ENCODE measurements around the gene P4HTM.

Gene P4HTM, protein sequence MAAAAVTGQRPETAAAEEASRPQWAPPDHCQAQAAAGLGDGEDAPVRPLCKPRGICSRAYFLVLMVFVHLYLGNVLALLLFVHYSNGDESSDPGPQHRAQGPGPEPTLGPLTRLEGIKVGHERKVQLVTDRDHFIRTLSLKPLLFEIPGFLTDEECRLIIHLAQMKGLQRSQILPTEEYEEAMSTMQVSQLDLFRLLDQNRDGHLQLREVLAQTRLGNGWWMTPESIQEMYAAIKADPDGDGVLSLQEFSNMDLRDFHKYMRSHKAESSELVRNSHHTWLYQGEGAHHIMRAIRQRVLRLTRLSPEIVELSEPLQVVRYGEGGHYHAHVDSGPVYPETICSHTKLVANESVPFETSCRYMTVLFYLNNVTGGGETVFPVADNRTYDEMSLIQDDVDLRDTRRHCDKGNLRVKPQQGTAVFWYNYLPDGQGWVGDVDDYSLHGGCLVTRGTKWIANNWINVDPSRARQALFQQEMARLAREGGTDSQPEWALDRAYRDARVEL
- total RNA-seq = 55.9 to 66.2 (median 56.7) reads per million in 3 donors

- Histone ChIP-seq H3K4me3 (ENCODE audit: insufficient read depth, low read depth, low read length, poor library complexity, severe bottlenecking) (peak within 1 kb of the TSS; percentile 90), H3K27me3 (replicated peaks; ENCODE audit: control insufficient read depth, insufficient read depth, low read length, poor library complexity, severe bottlenecking) (no peaks in the 10 kb centered on the region), H3K27ac (ENCODE audit: insufficient read depth, low read length, poor library complexity, severe bottlenecking) (peak within 1 kb of the TSS; percentile 80), H3K36me3 (ENCODE audit: control insufficient read depth, insufficient read depth, low read length) (peaks cover 2% of the 10 kb centered on the region), H3K4me1 (ENCODE audit: control insufficient read depth, insufficient read depth, low read length, poor library complexity, severe bottlenecking) (peaks cover 20% of the 10 kb centered on the region), H3K9me3 (ENCODE audit: control insufficient read depth, low read length) (no peaks in the 10 kb centered on the region)
- DNase-seq = peak; percentile 52 to 69 (median 64)
Measured at GRCh38 chr3:48989796-48990635, at the start of gene P4HTM. Gene P4HTM (plus strand): TSS chr3:48990241. CDS start chr3:48990257, 16 bp downstream.

DNA sequence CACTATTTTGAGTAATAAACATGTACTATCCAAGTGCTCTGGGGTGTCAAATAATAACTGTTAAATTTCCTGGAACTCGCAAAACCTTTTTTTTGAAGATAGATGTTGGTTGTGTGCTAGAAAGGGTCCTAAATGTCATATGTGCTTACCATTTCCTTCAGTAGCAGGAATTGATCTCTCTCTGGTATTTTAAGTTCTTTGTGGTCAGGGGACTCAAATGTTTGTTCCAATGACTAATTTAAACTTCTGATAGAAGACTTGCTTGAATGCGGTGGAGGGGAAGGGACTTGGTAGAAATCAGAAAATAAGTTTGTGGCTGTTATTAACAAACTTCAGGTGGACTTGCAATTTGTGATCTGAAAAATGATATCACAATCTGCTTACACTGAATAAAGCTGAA, 44.6 kb upstream of the P4HTM start:
- Histone ChIP-seq H3K27ac (ENCODE audit: insufficient read depth, low read length, poor library complexity, severe bottlenecking) (no peak overlapping the region), H3K4me1 (ENCODE audit: control insufficient read depth, insufficient read depth, low read length, poor library complexity, severe bottlenecking) (no peaks in the 10 kb centered on the region), H3K36me3 (ENCODE audit: control insufficient read depth, insufficient read depth, low read length) (peaks cover 10% of the 10 kb centered on the region), H3K9me3 (ENCODE audit: control insufficient read depth, low read length) (no peaks in the 10 kb centered on the region), H3K4me3 (ENCODE audit: insufficient read depth, low read depth, low read length, poor library complexity, severe bottlenecking) (no peak overlapping the region), H3K27me3 (replicated peaks; ENCODE audit: control insufficient read depth, insufficient read depth, low read length, poor library complexity, severe bottlenecking) (no peaks in the 10 kb centered on the region)
- no peak for DNase-seq

DNA sequence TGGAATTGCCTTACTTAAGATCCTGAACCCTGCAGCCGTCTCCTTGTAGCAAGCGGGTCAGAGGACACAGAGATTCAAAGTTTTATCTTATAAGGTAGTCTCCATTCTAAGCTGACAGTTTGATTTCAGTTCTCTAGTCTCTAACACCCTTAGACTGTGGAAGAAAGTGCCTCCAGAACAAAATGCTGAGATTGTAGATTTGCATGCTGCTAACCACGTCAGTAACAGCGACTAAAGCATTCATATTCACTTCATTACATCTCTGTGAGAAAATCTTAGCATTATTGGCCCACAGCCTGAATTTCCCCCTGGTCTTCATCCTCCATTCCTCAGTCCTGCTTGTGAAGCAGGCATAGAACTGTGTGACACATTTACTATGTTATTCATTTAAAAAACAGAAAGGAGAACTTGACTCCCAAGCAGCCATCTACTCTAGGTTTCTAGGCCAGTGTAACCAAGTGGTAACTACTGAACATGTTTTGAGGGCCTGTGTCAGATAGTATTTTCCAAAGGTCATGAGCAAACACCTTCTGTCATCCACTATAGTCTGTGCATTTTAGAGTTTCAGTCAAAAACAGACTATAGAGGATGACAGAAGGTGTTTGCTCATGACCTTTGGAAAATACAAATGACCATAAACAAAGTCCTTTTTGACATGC, 44.0 kb upstream of the P4HTM start:
- Histone ChIP-seq H3K9me3 (ENCODE audit: control insufficient read depth, low read length) (no peaks in the 10 kb centered on the region), H3K4me1 (ENCODE audit: control insufficient read depth, insufficient read depth, low read length, poor library complexity, severe bottlenecking) (no peaks in the 10 kb centered on the region), H3K4me3 (ENCODE audit: insufficient read depth, low read depth, low read length, poor library complexity, severe bottlenecking) (no peak overlapping the region), H3K36me3 (ENCODE audit: control insufficient read depth, insufficient read depth, low read length) (peaks cover 10% of the 10 kb centered on the region), H3K27ac (ENCODE audit: insufficient read depth, low read length, poor library complexity, severe bottlenecking) (no peak overlapping the region), H3K27me3 (replicated peaks; ENCODE audit: control insufficient read depth, insufficient read depth, low read length, poor library complexity, severe bottlenecking) (no peaks in the 10 kb centered on the region)
- DNase-seq = no peak

GRCh38 chr3:48949376-48949717, 40.7 kb upstream of the P4HTM start:
- H3K27ac ChIP-seq (ENCODE audit: insufficient read depth, low read length, poor library complexity, severe bottlenecking) = no peak overlapping the region

DNA sequence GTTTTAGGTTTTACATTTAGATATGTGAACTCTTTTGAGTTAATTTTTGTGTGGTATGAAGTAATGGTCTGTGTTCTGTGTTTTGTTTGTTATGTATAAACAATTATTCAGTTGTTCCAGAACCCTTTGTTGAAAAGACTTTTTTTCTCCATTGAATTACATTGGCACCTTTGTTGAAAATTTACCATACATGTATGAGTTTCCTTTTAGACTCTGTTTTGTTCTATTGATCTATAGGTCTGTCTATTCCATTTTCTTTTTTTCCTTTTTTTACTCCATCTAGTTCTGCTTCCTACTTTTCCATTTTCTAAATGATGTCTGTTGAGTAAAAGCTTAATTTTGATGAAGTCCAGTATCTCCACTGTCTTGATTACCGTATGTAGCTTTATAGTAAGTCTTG, 40.0 kb upstream of the P4HTM start:
- no peaks in the 10 kb centered on the region for H3K4me1 ChIP-seq (ENCODE audit: control insufficient read depth, insufficient read depth, low read length, poor library complexity, severe bottlenecking)
- no peak overlapping the region for H3K4me3 ChIP-seq (ENCODE audit: insufficient read depth, low read depth, low read length, poor library complexity, severe bottlenecking)
- H3K27me3 ChIP-seq (replicated peaks; ENCODE audit: control insufficient read depth, insufficient read depth, low read length, poor library complexity, severe bottlenecking) = no peaks in the 10 kb centered on the region
- H3K9me3 ChIP-seq (ENCODE audit: control insufficient read depth, low read length) = no peaks in the 10 kb centered on the region
- H3K36me3 ChIP-seq (ENCODE audit: control insufficient read depth, insufficient read depth, low read length) = peaks cover 7% of the 10 kb centered on the region
- no peak for DNase-seq
- H3K27ac ChIP-seq (ENCODE audit: insufficient read depth, low read length, poor library complexity, severe bottlenecking) = no peak overlapping the region

More at GRCh38 chr3:48949376-48949717, 40.7 kb upstream of the P4HTM start:
- no peaks in the 10 kb centered on the region for H3K9me3 ChIP-seq (ENCODE audit: control insufficient read depth, low read length)
- DNase-seq = no peak
- H3K27me3 ChIP-seq (replicated peaks; ENCODE audit: control insufficient read depth, insufficient read depth, low read length, poor library complexity, severe bottlenecking) = no peaks in the 10 kb centered on the region
- no peaks in the 10 kb centered on the region for H3K4me1 ChIP-seq (ENCODE audit: control insufficient read depth, insufficient read depth, low read length, poor library complexity, severe bottlenecking)
- no peak overlapping the region for H3K4me3 ChIP-seq (ENCODE audit: insufficient read depth, low read depth, low read length, poor library complexity, severe bottlenecking)
- H3K36me3 ChIP-seq (ENCODE audit: control insufficient read depth, insufficient read depth, low read length) = peaks cover 7% of the 10 kb centered on the region

DNA sequence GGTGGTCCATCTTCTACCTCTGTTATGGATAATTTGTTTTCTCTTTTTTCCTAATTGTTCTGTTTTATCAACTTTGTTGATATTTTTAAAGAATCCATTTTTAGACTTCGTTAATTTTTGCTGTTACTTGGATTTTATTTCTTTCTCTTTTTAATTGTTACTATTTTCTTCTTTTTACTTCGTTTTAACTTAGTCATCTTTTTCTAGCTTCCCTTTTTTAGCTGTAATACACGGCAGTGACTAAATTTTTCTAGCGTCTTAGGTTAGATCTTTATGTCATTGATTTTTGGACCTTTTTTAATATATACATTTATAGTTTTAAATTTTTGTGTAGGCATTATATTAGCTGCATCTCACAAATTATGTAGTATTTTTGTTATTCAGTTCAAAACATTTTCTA, 38.3 kb upstream of the P4HTM start:
- Histone ChIP-seq H3K4me1 (ENCODE audit: control insufficient read depth, insufficient read depth, low read length, poor library complexity, severe bottlenecking) (no peaks in the 10 kb centered on the region), H3K36me3 (ENCODE audit: control insufficient read depth, insufficient read depth, low read length) (peaks cover 2% of the 10 kb centered on the region), H3K27ac (ENCODE audit: insufficient read depth, low read length, poor library complexity, severe bottlenecking) (no peak overlapping the region), H3K27me3 (replicated peaks; ENCODE audit: control insufficient read depth, insufficient read depth, low read length, poor library complexity, severe bottlenecking) (no peaks in the 10 kb centered on the region), H3K9me3 (ENCODE audit: control insufficient read depth, low read length) (no peaks in the 10 kb centered on the region), H3K4me3 (ENCODE audit: insufficient read depth, low read depth, low read length, poor library complexity, severe bottlenecking) (no peak overlapping the region)
- no peak for DNase-seq

- no peaks in the 10 kb centered on the region for H3K27me3 ChIP-seq (replicated peaks; ENCODE audit: control insufficient read depth, insufficient read depth, low read length, poor library complexity, severe bottlenecking)
- H3K4me3 ChIP-seq (ENCODE audit: insufficient read depth, low read depth, low read length, poor library complexity, severe bottlenecking) = no peak overlapping the region
- no peaks in the 10 kb centered on the region for H3K36me3 ChIP-seq (ENCODE audit: control insufficient read depth, insufficient read depth, low read length)
- peak; percentile 3 to 44 (median 25) for DNase-seq
- H3K4me1 ChIP-seq (ENCODE audit: control insufficient read depth, insufficient read depth, low read length, poor library complexity, severe bottlenecking) = no peaks in the 10 kb centered on the region
- H3K9me3 ChIP-seq (ENCODE audit: control insufficient read depth, low read length) = no peaks in the 10 kb centered on the region
- H3K27ac ChIP-seq (ENCODE audit: insufficient read depth, low read length, poor library complexity, severe bottlenecking) = no peak overlapping the region
Measured at GRCh38 chr3:48952510-48953118, 37.4 kb upstream of the P4HTM start.

- Histone ChIP-seq H3K9me3 (ENCODE audit: control insufficient read depth, low read length) (no peaks in the 10 kb centered on the region), H3K36me3 (ENCODE audit: control insufficient read depth, insufficient read depth, low read length) (peaks cover 4% of the 10 kb centered on the region)
Measured at GRCh38 chr3:48957006-48957705, 32.9 kb upstream of the P4HTM start.

DNA sequence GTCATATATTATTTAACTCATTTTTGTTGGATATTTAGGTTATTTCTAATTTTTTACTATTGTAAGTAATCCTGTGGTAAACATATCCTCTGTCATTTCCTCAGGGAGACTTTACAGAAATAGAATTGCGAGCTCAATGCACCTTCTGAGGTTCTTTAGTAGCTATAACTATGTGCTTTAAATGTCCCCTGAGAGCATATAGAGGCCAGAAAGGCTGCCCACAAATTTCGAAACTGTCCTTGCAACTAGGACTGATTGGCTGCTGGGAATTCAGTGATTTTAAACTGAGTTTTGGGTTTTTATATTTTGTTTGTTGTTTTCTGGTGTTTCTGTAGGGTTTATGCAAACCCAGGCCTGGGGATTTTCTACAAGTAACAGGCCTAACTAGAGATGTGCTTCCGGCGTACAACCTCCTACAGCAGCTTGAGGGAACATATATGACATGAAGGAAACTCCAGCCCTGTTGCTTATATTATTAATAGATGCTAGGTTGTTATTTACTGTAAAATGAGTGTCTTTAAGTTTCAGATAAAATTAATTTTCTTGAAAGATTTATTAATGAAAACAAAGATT, 29.1 kb upstream of the P4HTM start:
- Histone ChIP-seq H3K4me3 (ENCODE audit: insufficient read depth, low read depth, low read length, poor library complexity, severe bottlenecking) (no peak overlapping the region), H3K9me3 (ENCODE audit: control insufficient read depth, low read length) (no peaks in the 10 kb centered on the region), H3K27ac (ENCODE audit: insufficient read depth, low read length, poor library complexity, severe bottlenecking) (no peak overlapping the region), H3K27me3 (replicated peaks; ENCODE audit: control insufficient read depth, insufficient read depth, low read length, poor library complexity, severe bottlenecking) (no peaks in the 10 kb centered on the region), H3K36me3 (ENCODE audit: control insufficient read depth, insufficient read depth, low read length) (peaks cover 14% of the 10 kb centered on the region), H3K4me1 (ENCODE audit: control insufficient read depth, insufficient read depth, low read length, poor library complexity, severe bottlenecking) (no peaks in the 10 kb centered on the region)
- DNase-seq = no peak

More at GRCh38 chr3:48957006-48957705, 32.9 kb upstream of the P4HTM start:
- H3K27me3 ChIP-seq (replicated peaks; ENCODE audit: control insufficient read depth, insufficient read depth, low read length, poor library complexity, severe bottlenecking) = no peaks in the 10 kb centered on the region
- DNase-seq = no peak
- H3K4me3 ChIP-seq (ENCODE audit: insufficient read depth, low read depth, low read length, poor library complexity, severe bottlenecking) = no peak overlapping the region
- H3K27ac ChIP-seq (ENCODE audit: insufficient read depth, low read length, poor library complexity, severe bottlenecking) = no peak overlapping the region
- no peaks in the 10 kb centered on the region for H3K4me1 ChIP-seq (ENCODE audit: control insufficient read depth, insufficient read depth, low read length, poor library complexity, severe bottlenecking)
